ENCODE data around the gene RNF152. TPM values are rescaled to one million over a fixed set of nuclear protein-coding genes. Genes with fewer than 3 reads are reported as not detected.

RNF152 gene
- total and polyA plus RNA-seq, 8 donors, result 11.0 to 17.3 (median 14.5) TPM

DNA sequence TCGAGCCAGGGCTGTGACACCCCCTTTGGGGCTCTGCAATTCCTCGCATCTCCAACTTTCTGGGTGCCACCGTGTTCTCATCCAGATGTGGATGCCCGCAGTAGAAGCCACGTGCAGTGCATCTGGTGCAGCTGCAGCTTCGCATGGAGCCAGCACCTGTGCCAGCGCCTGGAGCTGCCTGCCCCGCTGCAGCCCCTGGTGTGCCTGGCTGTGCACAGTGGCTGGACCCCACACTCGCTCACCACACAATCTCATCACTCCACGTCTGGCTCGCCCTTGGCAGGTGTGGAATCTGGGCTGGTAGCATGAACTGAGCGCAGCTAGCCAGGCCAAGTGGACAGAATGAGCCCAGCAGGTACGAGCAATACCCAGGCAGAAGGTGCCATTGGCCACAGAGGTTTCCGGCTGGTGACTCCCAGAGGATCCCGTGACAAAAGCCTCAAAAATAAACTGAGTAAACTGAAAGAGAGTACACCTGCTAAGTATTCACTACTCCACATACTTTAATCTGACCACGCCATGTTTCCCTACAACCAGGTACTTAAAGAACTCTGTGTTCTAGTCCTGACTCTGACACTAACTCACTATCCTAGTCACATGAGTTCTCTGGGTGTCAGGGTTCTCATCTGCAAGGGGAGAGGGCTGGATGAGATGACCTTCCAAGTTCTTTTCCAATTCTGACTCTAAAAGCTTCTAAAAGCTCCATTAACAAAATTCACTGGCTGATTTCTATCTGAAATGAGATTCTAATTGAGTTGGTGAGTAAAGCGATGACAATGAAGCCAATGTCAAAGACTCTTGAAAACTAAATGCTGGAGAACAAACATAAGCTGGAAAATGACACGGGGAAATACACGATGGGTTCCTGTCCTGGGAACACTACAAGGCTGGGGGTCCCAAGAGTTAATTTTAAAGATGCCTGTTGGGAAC is 37.1 kb downstream of the RNF152 start:
- DNase-seq, result no peak
- Histone ChIP-seq H3K27me3 (no peaks in the 10 kb centered on the region), H3K27ac (no peak overlapping the region), H3K4me3 (no peak overlapping the region), H3K36me3 (no peaks in the 10 kb centered on the region), H3K4me1 (peaks cover 0 to 4% of the 10 kb centered on the region in 2 donors), H3K9me3 (no peaks in the 10 kb centered on the region)
- ATAC-seq, result no peak
- TF ChIP-seq, protein P1, sequence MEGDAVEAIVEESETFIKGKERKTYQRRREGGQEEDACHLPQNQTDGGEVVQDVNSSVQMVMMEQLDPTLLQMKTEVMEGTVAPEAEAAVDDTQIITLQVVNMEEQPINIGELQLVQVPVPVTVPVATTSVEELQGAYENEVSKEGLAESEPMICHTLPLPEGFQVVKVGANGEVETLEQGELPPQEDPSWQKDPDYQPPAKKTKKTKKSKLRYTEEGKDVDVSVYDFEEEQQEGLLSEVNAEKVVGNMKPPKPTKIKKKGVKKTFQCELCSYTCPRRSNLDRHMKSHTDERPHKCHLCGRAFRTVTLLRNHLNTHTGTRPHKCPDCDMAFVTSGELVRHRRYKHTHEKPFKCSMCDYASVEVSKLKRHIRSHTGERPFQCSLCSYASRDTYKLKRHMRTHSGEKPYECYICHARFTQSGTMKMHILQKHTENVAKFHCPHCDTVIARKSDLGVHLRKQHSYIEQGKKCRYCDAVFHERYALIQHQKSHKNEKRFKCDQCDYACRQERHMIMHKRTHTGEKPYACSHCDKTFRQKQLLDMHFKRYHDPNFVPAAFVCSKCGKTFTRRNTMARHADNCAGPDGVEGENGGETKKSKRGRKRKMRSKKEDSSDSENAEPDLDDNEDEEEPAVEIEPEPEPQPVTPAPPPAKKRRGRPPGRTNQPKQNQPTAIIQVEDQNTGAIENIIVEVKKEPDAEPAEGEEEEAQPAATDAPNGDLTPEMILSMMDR (IDR thresholded peaks at IDR 0.05), result no peak
- intact Hi-C loops (cut with DNase I), result no loop called here

DNA sequence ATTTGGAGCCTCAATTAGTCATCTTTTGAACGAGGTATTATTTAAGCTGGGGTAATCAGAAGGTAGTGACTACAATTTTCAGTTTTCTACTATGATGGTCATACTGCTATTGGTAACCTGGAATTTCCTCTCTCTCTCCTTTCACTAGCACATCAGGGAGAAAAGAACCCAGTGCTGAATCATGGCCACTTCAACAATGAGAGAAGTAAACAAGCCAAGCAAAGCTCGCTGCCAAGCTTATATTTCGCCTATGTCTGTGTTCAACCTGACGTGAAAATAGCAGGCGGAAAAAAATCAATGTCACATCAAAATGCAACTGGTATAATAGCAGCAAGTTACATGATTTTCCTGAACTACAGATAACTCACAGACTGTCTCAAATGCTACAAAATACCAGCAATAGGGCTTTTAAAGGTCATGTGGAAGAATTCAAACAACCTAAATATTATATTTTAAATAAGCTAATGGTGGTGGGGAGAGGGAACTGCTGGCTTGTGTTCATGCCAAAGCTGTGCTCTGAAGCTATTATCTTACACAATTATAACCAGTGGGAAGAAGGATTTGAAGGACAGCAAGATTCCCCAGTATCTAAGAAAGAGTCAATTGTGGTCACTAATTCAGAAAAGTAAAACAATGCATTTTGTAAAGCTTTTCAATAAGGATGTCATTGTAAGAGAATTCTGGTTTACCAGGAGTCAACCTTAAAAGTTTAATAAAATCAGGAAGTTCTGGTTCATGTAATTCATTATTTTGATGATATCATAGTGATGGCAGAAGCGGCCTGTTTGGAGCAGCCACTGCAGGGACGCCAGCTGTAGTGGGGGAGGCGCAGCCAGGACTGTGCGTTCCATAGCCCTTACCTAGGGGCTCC is 38.0 kb downstream of the RNF152 start:
- Histone ChIP-seq H3K27ac (no peak overlapping the region), H3K36me3 (no peaks in the 10 kb centered on the region), H3K27me3 (no peaks in the 10 kb centered on the region), H3K4me1 (peaks cover 0 to 4% of the 10 kb centered on the region in 2 donors), H3K9me3 (no peaks in the 10 kb centered on the region), H3K4me3 (no peak overlapping the region)
- peak in 2 of 4 donors; percentile 14 to 29 for DNase-seq
- intact Hi-C loops (cut with DNase I), result no loop called here
- peak; percentile 83 for ATAC-seq
- TF ChIP-seq, protein P1 (IDR thresholded peaks at IDR 0.05), result no peak

DNA sequence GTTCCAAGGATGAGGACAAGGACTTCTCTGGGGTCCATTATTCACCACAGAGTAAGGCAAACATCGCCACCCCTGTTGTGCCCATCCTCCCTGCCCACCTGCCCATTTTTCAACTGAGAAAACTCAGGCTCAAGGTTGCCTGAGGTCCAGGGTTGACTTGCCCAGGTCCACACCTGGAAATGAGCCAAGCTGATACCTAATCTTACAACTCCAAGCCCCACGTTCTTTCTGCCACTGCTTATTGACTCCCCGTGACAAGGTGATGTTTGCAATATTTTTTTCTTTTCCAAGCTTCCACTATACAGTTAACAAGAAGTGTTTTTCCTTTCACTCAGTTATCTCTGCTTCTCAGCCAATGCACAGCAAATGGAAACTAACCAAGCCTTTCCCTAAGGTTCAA is 39.0 kb downstream of the RNF152 start:
- Histone ChIP-seq H3K4me1 (peaks cover 0 to 4% of the 10 kb centered on the region in 2 donors), H3K27ac (no peak overlapping the region), H3K36me3 (no peaks in the 10 kb centered on the region), H3K9me3 (no peaks in the 10 kb centered on the region), H3K27me3 (no peaks in the 10 kb centered on the region), H3K4me3 (no peak overlapping the region)
- no peak for ATAC-seq
- no peak for DNase-seq
- TF ChIP-seq, protein P1 (IDR thresholded peaks at IDR 0.05), result no peak
- intact Hi-C loops (cut with DNase I), result no loop called here

DNA sequence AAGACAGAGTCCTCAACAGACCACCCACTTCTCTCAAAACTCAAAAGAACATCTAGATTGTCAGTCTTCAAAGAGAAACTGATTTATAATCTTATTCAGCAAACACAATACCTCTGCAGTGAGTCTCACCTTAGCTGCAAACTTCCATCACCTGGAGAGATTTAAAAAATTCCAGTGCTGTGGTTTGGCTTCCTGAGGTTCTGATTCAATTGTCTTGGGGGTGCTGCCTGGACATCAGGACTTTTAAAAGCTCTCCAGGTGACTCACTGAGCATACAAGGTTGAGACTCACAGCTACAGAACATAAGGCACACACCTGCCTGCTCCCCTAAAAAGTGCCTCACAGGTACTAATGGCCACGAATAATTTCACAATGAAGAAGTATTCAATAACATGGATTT is 40.3 kb downstream of the RNF152 start:
- ATAC-seq (peak; percentile 49), DNase-seq (no peak)
- intact Hi-C loops (cut with DNase I), result no loop called here
- H3K9me3 ChIP-seq, result no peaks in the 10 kb centered on the region
- H3K27me3 ChIP-seq, result no peaks in the 10 kb centered on the region
- H3K4me3 ChIP-seq, result no peak overlapping the region
- no peak overlapping the region for H3K27ac ChIP-seq
- TF ChIP-seq, protein P1 (IDR thresholded peaks at IDR 0.05), result no peak
- no peaks in the 10 kb centered on the region for H3K36me3 ChIP-seq
- peaks cover 0 to 4% of the 10 kb centered on the region in 2 donors for H3K4me1 ChIP-seq

Measured in left lung (tissue), 10 donors.